ENCODE results near the gene ZSCAN16. TPM values are rescaled to one million over a fixed set of nuclear protein-coding genes. Genes with fewer than 3 reads are reported as not detected.

Gene ZSCAN16
- total and polyA plus RNA-seq, 9 of the 15 experiments (the other 6 are each of a cell fraction or from before 2014, with no cell fraction given): 0.08 TPM; not detected in 8

DNA sequence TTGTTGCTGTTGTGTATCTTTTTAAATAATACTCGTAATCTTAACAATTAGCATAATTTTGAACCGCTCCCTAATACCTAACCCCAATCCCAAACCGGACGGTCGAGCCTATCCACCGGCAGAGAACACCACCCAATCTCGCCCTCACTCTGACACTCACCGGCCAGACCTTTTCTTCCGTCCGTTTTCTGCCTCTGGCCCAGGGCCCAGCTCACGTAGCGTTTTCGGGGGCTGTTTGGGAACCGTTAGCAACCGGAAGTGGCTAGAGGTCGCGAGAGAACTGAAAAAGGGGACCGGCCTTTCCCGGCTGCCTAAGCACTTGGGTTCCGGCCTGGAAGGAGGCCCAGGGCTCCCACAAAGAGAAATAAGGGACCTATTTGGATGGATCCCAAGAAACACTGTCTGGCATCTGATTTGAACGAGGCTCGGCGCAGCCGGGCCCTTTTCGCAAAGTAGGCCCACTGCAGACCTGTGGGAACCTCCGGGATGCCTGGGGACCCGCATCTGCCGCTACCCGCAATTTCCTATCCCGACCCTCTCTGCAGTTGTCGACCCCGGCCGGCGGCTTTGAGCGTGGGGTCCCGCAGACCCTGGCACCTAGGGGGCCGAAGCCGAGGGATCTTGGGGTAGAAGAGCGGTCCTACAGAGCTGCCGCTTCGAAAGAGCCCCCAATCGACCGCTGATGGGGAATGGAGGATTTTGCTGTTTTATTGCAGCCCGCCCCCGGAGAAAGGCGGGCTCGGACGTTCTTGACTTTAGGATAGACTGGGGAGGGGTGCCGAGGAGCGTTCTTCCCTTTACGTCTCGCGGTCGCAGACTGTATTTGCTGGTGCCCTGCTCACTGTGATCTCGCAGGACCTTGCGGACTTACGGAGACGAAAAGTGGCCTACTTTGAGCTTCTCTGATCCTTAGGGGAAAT is 12.4 kb downstream of the ZSCAN16 start (continued):
- TF ChIP-seq MAZ (CRISPR knock-in tag; conservative IDR thresholded peaks at IDR 0.05 in 1 of 2, IDR thresholded peaks at IDR 0.05 in 1 of 2) (peak; percentile 87 to 94), BRD9 (IDR thresholded peaks at IDR 0.05; ENCODE audit: low read depth, partially characterized antibody) (peak; percentile 82), MCM7 (IDR thresholded peaks at IDR 0.05) (no peak), KDM2B (CRISPR knock-in tag; IDR thresholded peaks at IDR 0.05) (no peak), ZNF134 (CRISPR knock-in tag; conservative IDR thresholded peaks at IDR 0.05) (no peak), MTA2 (IDR thresholded peaks at IDR 0.05; ENCODE audit: low read depth) (peak; percentile 36), ZFX (CRISPR knock-in tag; IDR thresholded peaks at IDR 0.05) (peak; percentile 96), RBM14 (IDR thresholded peaks at IDR 0.05; ENCODE audit: borderline replicate concordance, insufficient read depth, low read depth, low read length) (no peak), XRCC3 (IDR thresholded peaks at IDR 0.05) (no peak), ZNF263 (CRISPR knock-in tag; IDR thresholded peaks at IDR 0.05; ENCODE audit: borderline replicate concordance) (peak; percentile 68; the same call in 1 of the 2 replicates), SMARCE1 (IDR thresholded peaks at IDR 0.05) (no peak), ZNF354B (CRISPR knock-in tag; IDR thresholded peaks at IDR 0.05) (no peak)
- TF ChIP-seq, protein P1, sequence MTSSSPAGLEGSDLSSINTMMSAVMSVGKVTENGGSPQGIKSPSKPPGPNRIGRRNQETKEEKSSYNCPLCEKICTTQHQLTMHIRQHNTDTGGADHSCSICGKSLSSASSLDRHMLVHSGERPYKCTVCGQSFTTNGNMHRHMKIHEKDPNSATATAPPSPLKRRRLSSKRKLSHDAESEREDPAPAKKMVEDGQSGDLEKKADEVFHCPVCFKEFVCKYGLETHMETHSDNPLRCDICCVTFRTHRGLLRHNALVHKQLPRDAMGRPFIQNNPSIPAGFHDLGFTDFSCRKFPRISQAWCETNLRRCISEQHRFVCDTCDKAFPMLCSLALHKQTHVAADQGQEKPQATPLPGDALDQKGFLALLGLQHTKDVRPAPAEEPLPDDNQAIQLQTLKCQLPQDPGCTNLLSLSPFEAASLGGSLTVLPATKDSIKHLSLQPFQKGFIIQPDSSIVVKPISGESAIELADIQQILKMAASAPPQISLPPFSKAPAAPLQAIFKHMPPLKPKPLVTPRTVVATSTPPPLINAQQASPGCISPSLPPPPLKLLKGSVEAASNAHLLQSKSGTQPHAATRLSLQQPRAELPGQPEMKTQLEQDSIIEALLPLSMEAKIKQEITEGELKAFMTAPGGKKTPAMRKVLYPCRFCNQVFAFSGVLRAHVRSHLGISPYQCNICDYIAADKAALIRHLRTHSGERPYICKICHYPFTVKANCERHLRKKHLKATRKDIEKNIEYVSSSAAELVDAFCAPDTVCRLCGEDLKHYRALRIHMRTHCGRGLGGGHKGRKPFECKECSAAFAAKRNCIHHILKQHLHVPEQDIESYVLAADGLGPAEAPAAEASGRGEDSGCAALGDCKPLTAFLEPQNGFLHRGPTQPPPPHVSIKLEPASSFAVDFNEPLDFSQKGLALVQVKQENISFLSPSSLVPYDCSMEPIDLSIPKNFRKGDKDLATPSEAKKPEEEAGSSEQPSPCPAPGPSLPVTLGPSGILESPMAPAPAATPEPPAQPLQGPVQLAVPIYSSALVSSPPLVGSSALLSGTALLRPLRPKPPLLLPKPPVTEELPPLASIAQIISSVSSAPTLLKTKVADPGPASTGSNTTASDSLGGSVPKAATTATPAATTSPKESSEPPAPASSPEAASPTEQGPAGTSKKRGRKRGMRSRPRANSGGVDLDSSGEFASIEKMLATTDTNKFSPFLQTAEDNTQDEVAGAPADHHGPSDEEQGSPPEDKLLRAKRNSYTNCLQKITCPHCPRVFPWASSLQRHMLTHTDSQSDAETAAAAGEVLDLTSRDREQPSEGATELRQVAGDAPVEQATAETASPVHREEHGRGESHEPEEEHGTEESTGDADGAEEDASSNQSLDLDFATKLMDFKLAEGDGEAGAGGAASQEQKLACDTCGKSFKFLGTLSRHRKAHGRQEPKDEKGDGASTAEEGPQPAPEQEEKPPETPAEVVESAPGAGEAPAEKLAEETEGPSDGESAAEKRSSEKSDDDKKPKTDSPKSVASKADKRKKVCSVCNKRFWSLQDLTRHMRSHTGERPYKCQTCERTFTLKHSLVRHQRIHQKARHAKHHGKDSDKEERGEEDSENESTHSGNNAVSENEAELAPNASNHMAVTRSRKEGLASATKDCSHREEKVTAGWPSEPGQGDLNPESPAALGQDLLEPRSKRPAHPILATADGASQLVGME (CRISPR knock-in tag; IDR thresholded peaks at IDR 0.05): peak; percentile 80
- TF ChIP-seq, protein P2, sequence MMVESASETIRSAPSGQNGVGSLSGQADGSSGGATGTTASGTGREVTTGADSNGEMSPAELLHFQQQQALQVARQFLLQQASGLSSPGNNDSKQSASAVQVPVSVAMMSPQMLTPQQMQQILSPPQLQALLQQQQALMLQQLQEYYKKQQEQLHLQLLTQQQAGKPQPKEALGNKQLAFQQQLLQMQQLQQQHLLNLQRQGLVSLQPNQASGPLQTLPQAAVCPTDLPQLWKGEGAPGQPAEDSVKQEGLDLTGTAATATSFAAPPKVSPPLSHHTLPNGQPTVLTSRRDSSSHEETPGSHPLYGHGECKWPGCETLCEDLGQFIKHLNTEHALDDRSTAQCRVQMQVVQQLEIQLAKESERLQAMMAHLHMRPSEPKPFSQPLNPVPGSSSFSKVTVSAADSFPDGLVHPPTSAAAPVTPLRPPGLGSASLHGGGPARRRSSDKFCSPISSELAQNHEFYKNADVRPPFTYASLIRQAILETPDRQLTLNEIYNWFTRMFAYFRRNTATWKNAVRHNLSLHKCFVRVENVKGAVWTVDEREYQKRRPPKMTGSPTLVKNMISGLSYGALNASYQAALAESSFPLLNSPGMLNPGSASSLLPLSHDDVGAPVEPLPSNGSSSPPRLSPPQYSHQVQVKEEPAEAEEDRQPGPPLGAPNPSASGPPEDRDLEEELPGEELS (CRISPR knock-in tag; IDR thresholded peaks at IDR 0.05; ENCODE audit: borderline replicate concordance): no peak
- TF ChIP-seq, protein P3, sequence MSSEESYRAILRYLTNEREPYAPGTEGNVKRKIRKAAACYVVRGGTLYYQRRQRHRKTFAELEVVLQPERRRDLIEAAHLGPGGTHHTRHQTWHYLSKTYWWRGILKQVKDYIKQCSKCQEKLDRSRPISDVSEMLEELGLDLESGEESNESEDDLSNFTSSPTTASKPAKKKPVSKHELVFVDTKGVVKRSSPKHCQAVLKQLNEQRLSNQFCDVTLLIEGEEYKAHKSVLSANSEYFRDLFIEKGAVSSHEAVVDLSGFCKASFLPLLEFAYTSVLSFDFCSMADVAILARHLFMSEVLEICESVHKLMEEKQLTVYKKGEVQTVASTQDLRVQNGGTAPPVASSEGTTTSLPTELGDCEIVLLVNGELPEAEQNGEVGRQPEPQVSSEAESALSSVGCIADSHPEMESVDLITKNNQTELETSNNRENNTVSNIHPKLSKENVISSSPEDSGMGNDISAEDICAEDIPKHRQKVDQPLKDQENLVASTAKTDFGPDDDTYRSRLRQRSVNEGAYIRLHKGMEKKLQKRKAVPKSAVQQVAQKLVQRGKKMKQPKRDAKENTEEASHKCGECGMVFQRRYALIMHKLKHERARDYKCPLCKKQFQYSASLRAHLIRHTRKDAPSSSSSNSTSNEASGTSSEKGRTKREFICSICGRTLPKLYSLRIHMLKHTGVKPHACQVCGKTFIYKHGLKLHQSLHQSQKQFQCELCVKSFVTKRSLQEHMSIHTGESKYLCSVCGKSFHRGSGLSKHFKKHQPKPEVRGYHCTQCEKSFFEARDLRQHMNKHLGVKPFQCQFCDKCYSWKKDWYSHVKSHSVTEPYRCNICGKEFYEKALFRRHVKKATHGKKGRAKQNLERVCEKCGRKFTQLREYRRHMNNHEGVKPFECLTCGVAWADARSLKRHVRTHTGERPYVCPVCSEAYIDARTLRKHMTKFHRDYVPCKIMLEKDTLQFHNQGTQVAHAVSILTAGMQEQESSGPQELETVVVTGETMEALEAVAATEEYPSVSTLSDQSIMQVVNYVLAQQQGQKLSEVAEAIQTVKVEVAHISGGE (CRISPR knock-in tag; IDR thresholded peaks at IDR 0.05): peak; percentile 97 to 100 (median 98); a peak in 5 of 6 replicates
